GM21360 (cell line): ENCODE measurements around the gene SLC27A1.
A peak's percentile ranks its signal among the peaks of the same experiment; 100 is the strongest.
"Not testable (repeated sequence)": the region's sequence is repeated elsewhere in the genome, so short reads cannot be mapped to it uniquely, and the experiment has no call there.

ENCODE experiments used
- ATAC-seq: cut with Tn5 transposase; IDR thresholded peaks from one replicate; pipeline ENCODE4 v1.9.1; 2021; ENCODE audit warnings: mild to moderate bottlenecking, moderate library complexity; ENCODE audit not compliant: unreplicated experiment

Gene SLC27A1

DNA sequence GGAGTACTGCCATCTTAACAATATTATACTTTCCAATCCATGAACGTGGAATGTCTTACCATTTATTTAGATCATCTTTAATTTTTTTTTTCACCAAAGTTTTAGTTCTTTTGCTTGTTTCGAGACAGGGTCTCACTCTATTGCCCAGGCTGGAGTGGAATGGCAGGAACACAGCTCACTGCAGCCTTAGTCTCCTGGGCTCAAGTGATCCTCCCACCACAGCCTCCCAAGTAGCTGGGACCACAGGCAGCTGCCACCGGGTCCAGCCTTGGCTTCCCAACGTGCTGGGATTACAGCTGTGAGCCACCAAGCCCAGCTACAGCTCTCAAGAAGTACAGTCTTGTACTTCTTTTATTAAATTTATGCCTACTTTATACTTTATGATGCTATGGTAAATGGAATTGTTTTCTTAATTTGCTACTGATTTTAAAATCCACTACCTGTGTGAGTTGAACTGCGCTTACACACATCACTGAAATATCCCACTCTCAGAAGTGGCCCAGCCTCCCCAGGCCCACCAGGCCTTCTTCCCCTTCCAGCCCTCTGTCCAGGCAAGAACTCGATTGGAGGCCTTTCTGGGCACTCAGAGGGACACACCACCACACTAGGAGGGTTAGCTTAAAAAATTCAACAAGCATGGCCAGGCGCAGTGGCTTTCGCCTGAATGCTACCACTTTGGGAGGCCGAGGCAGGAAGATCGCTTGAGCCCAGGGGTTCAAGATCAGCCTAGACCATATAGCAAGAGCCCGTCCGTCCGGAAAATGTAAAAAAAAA, 40.1 kb downstream of the SLC27A1 start:
- no peak for ATAC-seq

DNA sequence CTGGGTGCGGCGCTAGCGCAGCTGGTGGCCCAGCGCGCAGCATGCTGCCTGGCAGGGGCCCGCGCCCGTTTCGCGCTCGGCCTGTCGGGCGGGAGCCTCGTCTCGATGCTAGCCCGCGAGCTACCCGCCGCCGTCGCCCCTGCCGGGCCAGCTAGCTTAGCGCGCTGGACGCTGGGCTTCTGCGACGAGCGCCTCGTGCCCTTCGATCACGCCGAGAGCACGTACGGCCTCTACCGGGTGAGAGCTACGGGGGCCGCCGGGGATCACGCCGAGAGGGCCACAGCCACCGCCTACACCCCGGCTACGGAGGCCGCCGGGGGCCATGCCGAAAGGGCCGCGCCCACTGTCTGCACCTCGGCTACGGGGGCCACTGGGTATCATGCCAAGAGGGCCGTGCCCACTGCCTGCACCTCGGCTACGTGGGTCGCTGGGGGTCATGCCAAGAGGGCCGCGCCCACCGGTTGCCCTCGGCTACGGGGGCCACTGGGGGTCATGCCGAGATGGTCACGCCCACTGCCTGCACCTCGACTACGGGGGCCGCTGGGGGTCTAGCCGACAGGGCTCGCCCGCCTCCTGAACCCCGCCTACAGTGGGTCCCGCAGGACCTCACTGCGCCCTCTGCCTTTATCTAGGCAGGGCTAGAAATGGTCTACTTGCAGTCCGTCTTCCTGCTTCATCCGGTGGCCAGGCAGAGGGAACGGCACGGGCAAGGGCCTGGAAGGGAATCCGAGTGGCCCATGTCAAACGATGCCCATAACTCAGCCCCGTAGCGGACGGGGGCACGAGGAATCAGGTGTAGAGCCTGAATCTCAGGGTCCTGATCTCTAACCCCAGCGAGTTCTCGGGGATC, 41.6 kb downstream of the SLC27A1 start:
- peak; percentile 55 for ATAC-seq

DNA sequence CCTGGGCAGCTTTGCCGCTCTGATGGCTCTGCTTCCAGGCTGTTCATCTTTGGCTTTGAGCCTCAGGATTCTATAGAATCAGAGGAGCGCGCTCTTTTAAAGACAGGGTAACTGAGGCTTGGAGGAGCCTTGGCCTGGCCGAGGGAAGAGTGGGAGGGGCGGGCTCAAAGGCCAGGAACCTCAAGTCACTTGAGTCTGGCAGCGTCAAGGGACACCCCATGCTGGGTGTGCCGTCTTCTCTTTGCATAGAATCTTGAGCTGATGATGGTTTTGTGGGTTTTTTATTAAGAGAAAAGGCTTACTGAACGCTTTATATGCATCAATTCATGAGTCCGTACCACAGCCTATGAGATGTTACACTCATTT, 42.2 kb downstream of the SLC27A1 start:
- no peak for ATAC-seq

DNA sequence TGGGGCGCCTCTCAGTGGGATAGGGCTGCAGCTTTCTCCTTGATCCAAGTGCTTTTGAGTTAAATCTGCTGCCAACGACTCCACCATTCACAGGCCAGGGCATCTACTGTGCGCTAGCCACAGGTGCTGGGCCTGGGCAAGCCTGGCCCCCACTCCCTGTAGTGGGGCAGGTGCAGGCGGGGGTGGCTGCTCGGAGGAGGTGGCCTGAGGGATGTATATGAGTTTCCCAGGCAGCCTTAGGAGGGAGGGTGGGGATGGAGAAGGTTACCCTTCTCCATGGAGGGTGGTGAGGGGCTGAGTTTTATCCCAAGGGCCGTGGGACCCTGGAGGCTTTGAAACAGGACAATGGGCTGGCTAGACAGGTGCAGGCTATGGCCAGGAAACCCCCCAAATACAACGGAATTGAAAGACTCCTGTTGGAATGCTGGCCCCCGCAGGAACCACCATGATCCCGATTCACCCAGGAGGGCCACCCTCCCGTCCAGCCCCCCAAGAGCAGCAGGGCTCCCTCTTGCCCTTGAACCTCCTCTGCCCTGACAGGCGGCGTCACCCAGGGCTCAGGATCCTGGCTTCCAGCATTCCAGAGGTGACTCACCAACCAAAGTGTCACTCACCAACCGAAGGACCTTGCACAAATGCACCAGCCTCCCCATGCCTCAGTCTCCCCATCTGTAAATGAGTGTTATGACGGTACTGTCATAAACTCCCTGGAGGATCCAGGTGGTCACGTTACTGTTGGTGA, 45.3 kb downstream of the SLC27A1 start:
- ATAC-seq: no peak

- no peak for ATAC-seq
Observed at GRCh38 chr19:17517898-17518297, 47.6 kb downstream of the SLC27A1 start.

- ATAC-seq: not testable (repeated sequence)
Observed at GRCh38 chr19:17518654-17519053, 48.3 kb downstream of the SLC27A1 start.

DNA sequence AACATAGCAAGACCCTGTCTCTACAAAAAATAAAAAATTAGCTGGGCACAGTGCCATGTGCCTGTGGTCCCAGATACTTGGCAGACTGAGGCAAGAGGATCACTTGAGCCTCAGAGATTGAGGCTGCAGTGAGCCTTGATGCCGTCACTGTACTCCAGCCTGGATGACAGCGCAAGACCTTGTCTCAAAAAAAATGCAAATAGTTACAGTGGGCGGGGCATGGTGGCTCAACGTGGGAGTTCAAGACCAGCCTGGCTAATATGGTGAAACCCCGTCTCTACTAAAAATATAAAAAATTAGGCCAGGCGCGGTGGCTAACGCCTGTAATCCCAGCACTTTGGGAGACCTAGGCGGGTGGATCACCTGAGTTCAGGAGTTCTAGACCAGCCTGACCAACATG, 49.6 kb downstream of the SLC27A1 start:
- no peak for ATAC-seq

- ATAC-seq: no peak
Observed at GRCh38 chr19:17520865-17521264, 50.5 kb downstream of the SLC27A1 start.

DNA sequence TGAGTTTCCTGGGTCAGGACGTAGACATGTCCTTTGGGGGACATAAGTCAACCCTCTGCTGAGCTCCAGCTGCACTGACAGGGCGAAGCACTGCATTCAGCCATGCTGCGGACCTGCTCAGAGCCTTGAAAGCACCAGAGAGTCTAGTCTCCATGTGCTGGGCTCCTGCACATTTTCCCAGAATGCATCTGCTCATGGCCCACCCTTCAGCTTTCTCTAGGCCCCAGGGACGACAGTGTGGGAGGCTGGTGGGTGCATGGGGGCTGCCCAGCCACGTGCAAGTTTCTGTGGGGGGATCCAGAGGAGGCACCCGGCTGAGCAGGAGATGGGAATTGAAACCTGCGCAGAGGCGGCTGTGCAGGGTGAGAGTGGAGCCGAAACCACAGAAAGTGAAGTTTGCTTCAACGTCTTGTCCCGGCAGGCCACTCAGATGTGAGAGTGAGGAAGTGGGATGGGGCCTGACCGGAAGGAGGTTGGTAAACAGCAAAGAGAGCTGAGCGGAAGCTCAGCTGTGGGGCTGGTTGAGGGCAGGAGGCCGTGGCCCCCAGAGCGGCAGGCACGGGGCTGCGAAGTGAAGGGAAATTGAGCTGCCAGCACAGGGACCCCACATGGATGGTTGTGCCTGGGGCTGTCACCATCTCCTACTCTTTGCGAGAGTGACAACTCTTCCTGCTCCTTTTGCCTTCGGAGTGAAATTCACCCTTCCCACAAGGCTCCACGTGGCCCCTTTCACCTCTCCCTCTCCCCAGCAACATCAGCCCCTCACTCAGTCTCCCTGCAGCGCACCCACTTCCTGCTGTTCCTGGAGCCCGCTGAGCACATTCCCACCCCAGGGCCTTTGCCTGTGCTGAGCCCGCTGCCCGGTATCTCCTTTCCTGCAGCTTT, 52.9 kb downstream of the SLC27A1 start:
- peak; percentile 53 for ATAC-seq

GRCh38 chr19:17524651-17525050, 54.3 kb downstream of the SLC27A1 start:
- ATAC-seq: no peak

DNA sequence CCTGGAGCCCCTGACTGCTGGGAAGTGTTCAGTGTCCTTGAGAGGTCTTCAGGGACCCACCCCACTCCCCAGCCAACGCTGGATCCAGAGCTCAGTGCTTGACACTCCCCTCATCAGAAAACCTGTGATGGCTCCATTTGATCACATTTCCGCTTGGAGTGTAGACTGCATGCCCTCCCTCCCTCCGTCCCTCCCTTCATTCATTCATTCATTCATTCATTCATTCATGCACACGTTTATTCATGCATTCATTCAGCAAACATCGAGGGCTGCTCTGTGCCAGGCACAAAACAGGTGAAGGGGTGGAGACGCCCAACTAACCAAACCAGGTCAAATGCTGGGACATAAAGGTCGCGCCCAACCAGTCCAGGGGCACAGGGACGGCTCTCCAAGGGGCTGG, 54.8 kb downstream of the SLC27A1 start:
- no peak for ATAC-seq

- ATAC-seq: no peak
Observed at GRCh38 chr19:17526922-17527321, 56.6 kb downstream of the SLC27A1 start.

DNA sequence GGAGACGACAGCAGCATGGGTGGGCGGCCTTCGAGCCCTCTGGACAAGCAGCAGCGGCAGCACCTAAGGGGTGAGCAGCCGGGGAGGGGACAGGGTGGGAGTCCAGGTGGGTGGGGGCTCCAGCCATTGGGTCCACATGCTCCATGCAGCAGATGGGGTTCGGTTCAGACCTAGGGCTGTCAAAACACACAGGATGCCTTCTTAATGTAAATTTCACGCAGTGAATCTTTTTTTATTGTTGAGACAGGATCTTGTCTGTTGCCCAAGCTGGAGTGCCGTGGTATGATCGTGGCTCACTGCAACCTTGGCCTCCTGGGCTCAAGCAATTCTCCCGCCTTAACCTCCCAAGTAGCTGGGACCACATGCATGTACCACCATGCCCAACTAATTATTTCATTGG, 57.0 kb downstream of the SLC27A1 start:
- ATAC-seq: no peak

DNA sequence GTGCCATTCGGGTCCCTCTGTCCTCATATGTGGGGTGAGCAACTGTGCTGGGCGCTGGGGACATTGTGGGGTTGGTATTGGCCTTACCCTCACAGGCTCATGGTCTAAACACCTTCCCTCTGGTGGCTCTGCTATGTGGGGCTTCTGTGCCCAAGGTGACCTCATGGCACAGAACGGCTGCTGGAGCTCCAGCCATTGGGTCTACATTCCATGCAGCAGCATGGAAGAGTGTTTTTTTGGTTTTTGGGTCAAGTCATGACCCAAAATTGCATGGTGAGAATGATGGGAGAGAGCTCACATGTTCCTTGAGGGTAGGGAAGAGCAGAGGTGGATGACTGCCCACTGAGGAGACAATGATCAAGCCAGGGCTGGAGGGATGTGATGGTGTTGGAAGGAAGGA, 58.3 kb downstream of the SLC27A1 start:
- no peak for ATAC-seq

DNA sequence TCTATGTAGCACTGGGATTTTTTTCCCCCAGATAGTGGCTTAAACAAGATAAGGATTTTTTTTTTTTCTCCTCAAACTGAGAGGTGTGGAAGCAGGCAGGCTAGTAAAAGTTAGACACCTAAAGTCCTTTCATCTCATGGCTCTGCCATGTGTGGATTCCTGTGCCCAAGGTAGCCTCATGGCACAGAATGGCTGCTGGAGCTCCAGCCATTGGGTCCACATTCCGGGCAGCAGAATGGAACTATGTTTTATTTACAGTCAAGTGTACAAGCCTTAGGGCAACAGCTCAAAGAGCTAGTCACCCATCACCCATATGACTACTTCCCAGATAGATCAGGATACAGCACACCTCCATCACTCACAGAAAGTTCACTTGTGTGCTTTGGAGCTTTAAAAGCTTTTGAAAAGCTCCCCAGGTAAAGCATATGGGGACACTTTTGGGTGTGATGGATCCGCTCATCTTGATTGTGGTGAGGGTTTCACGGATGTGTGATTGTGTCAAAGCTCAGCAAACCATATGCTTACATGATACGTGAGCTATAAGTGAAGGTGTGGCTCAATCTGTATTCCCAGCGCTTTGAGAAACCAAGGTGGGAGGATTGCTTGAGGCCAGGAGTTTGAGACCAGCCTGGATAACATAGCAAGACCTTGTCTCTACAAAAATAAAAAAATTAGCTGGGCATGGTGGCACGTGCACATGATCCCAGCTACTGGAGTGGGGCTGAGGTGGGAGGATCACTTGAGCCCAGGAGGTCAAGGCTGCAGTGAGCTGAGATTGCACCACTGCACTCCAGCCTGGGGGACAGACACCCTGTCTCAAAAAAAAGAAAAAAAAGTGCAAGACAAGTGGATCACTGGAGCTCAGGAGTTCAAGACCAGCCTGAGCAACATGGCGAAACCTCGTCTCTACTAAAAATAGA, 59.2 kb downstream of the SLC27A1 start:
- ATAC-seq: no peak

- ATAC-seq: no peak
Observed at GRCh38 chr19:17530586-17530985, 60.3 kb downstream of the SLC27A1 start.

- no peak for ATAC-seq
Observed at GRCh38 chr19:17532116-17532515, 61.8 kb downstream of the SLC27A1 start.

DNA sequence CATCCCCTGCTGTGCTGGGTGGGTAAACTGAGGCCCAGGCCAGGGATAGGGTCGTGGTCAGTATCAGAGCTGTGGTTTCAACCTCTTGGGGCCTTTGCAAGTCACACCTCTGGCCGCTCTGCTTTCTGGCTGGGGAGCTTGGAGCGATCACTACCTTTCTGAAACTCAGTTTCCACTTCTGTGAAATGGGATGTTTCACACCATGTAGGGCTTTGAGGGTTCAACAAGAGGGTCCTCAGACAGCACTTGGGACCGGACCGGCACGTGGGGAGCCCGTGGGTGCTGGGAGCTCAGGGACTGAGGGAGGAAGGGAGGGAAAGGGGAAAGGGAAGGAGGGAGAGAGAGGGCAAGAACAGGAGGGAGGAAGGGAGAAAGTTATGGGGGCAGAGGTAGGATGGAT, 62.2 kb downstream of the SLC27A1 start:
- no peak for ATAC-seq

DNA sequence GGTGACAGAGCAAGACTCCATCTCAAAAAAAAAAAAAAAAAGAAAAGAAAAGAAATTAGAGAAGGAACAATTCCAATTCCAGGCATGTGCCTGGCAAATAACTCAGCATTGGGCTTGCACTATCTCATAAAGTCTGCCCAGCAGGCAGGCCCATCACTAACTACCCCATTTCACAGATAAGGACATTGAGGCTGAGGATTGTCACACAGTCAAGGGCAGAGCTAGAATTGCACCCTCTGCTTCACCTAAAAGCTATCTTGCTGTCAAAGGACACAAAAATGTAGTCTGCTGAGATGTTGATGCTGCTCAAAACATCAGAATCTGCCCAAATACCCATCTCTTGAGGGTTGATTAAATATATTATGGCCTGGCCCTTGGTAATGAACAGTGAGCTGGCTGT, 64.4 kb downstream of the SLC27A1 start:
- ATAC-seq: no peak

DNA sequence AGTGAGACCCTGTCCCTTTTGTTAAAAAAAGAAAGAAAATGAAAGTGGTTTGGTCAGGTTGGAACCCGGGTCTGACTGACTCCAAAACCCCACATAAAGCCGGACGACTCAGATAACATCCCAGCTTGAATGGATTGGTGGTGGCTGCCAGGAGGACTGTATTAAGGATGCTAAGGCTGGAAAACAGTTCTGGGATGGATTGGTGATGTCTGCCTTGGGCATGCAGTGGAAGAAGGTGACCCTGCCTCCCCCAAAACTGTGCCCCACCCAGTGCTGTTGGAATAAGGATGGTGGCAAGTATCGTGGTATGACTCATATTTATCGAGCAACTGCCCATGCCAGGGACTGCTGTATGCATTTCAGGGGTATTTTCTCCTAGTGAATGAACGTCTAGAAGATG, 66.6 kb downstream of the SLC27A1 start:
- ATAC-seq: no peak
